CD14-positive monocyte (primary cell): ENCODE data around the gene UNG. TPM values are rescaled to one million over a fixed set of nuclear protein-coding genes. Genes with fewer than 3 reads are reported as not detected.

Source experiments
- DNase-seq, 3 donors: peaks; one replicate each; pipeline ENCODE4 v3.0.0-alpha.2; 2011 to 2022
- H2AFZ ChIP-seq: 2 replicates; pipeline ENCODE4 v1.6.0; 2012; ENCODE audit warnings: mild to moderate bottlenecking, low read depth, low read length, inconsistent platforms; ENCODE audit not compliant: insufficient read depth, poor library complexity, severe bottlenecking
- H3K27ac ChIP-seq, 2 donors: 1 replicate in 1 of 2; 2 replicates in 1 of 2; pipeline ENCODE4 v1.5.1; 2012 to 2013; ENCODE audit warnings: low read length in 2 of 2, control low read depth in 1 of 2, inconsistent platforms in 1 of 2, low read depth in 1 of 2, mild to moderate bottlenecking in 1 of 2
- H3K27me3 ChIP-seq, 2 donors: one replicate each; pipeline versions ENCODE4 v1.6.0 to v1.6.1; 2011 to 2013; ENCODE audit warnings: low read length in 2 of 2; ENCODE audit not compliant: control insufficient read depth in 2 of 2, insufficient read depth in 2 of 2
- H3K36me3 ChIP-seq, 2 donors: replicated peaks in 1 of 2; 1 replicate in 1 of 2; 2 replicates in 1 of 2; pipeline versions ENCODE4 v1.5.1 to v1.6.1; 2012 to 2013; ENCODE audit warnings: low read length in 2 of 2, control low read depth in 1 of 2, inconsistent platforms in 1 of 2, mild to moderate bottlenecking in 1 of 2; ENCODE audit not compliant: insufficient read depth in 2 of 2, control insufficient read depth in 1 of 2
- H3K4me1 ChIP-seq, 2 donors: 1 replicate in 1 of 2; 2 replicates in 1 of 2; pipeline versions ENCODE4 v1.5.1 to v1.6.1; 2012 to 2013; ENCODE audit warnings: low read length in 2 of 2, control low read depth in 1 of 2, inconsistent platforms in 1 of 2, mild to moderate bottlenecking in 1 of 2, moderate library complexity in 1 of 2; ENCODE audit not compliant: insufficient read depth in 2 of 2, control insufficient read depth in 1 of 2
- H3K4me2 ChIP-seq: replicated peaks from 2 replicates; pipeline ENCODE3; 2012; ENCODE audit warnings: low read length, moderate library complexity, mild to moderate bottlenecking; ENCODE audit not compliant: poor library complexity, severe bottlenecking; ENCODE audit errors: extremely low read depth
- H3K4me3 ChIP-seq, 3 experiments: fragments of 200-600 bp in 1 of 3; sonication (generic) in 1 of 3; replicated peaks in 1 of 3; 1 replicate in 2 of 3; 2 replicates in 1 of 3; pipeline ENCODE4 v1.5.1; 2011 to 2013; ENCODE audit warnings: low read length in 3 of 3, mild to moderate bottlenecking in 3 of 3, control low read depth in 2 of 3, low read depth in 2 of 3, inconsistent platforms in 1 of 3, moderate library complexity in 1 of 3
- H3K79me2 ChIP-seq: 2 replicates; pipeline ENCODE4 v1.6.0; 2012; ENCODE audit warnings: mild to moderate bottlenecking, control low read depth, inconsistent platforms, low read length, moderate library complexity; ENCODE audit not compliant: insufficient read depth
- H3K9ac ChIP-seq: 2 replicates; pipeline ENCODE4 v1.6.0; 2017; ENCODE audit warnings: low read length, mild to moderate bottlenecking; ENCODE audit not compliant: insufficient read depth, poor library complexity, severe bottlenecking
- H3K9me3 ChIP-seq, 2 donors: replicated peaks in 1 of 2; 1 replicate in 1 of 2; 2 replicates in 1 of 2; pipeline versions ENCODE4 v1.5.1 to v1.6.1; 2012 to 2013; ENCODE audit warnings: low read length in 2 of 2, control low read depth in 1 of 2; ENCODE audit not compliant: control insufficient read depth in 1 of 2, insufficient read depth in 1 of 2
- H4K20me1 ChIP-seq: 2 replicates; pipeline ENCODE4 v1.6.0; 2012; ENCODE audit warnings: mild to moderate bottlenecking, low read length, control low read depth, moderate library complexity; ENCODE audit not compliant: insufficient read depth
- H3K27ac Mint-ChIP-seq, 7 donors: one replicate each; pipeline ENCODE4 v1.8.0; 2020; ENCODE audit warnings: mild to moderate bottlenecking in 7 of 7, mixed read lengths in 7 of 7, moderate library complexity in 6 of 7, inconsistent platforms in 2 of 7
- H3K27me3 Mint-ChIP-seq, 3 donors: one replicate each; pipeline ENCODE4 v1.8.0; 2021 to 2022; ENCODE audit warnings: low read depth in 3 of 3, mild to moderate bottlenecking in 3 of 3, mixed read lengths in 3 of 3, moderate library complexity in 3 of 3, inconsistent platforms in 1 of 3
- H3K36me3 Mint-ChIP-seq, 2 donors: one replicate each; pipeline ENCODE4 v1.8.0; 2020; ENCODE audit warnings: mixed read lengths in 2 of 2, inconsistent platforms in 1 of 2, mild to moderate bottlenecking in 1 of 2
- H3K4me1 Mint-ChIP-seq: one replicate; pipeline ENCODE4 v1.8.0; 2020; ENCODE audit warnings: mild to moderate bottlenecking, mixed read lengths
- H3K4me3 Mint-ChIP-seq, 2 donors: one replicate each; pipeline ENCODE4 v1.8.0; 2020; ENCODE audit warnings: mild to moderate bottlenecking in 2 of 2, mixed read lengths in 2 of 2, moderate library complexity in 1 of 2
- H3K9me3 Mint-ChIP-seq, 7 donors: one replicate each; pipeline ENCODE4 v1.8.0; 2020 to 2022; ENCODE audit warnings: mixed read lengths in 7 of 7, mild to moderate bottlenecking in 6 of 7, moderate library complexity in 6 of 7, inconsistent platforms in 2 of 7
- CTCF ChIP-seq: fragments of 200-600 bp; IDR thresholded peaks from one replicate; pipeline ENCODE4 v1.8.0; 2022; ENCODE audit warnings: antibody characterized with exemption, mild to moderate bottlenecking
- WGBS: methylation state at CpG from one replicate; pipeline ENCODE4 v1.1.5; 2013; ENCODE audit warnings: missing lambda C conversion rate; ENCODE audit not compliant: insufficient coverage; 5-methylcytosine and 5-hydroxymethylcytosine counted together
- intact Hi-C, 2 donors: fragments of 100-400 bp; cut with micrococcal nuclease; formaldehyde crosslinking; loops; one replicate each; pipeline versions ENCODE4 v1.15.0 to v1.15.1; 2023
- polyA plus RNA-seq, 3 donors: library from polyadenylated mRNA; depleted of rRNA in 1 of 3; unstranded in 2 of 3; stranded (reverse) in 1 of 3; fragments of 300-500 nt in 2 of 3; fragments of >200 nt in 1 of 3; fragmentation: Illumina TruSeq in 2 of 3; gene quantifications; 1 replicate in 2 of 3; 2 replicates in 1 of 3; pipeline ENCODE4 v1.2.3, GENCODE V29; 2012 to 2021

UNG gene
- polyA plus RNA-seq, 3 donors = 1.1 to 2.1 (median 2.0) TPM

- H3K27me3 Mint-ChIP-seq = peaks cover 0 to 2% (median 0%) of the 10 kb centered on the region in 3 donors
- Histone ChIP-seq H3K27ac (no peak overlapping the region), H3K79me2 (peaks cover 6% of the 10 kb centered on the region), H2AFZ (no peak overlapping the region), H3K4me2 (no peak overlapping the region), H3K4me1 (peaks cover 15 to 22% of the 10 kb centered on the region in 2 donors), H4K20me1 (no peaks in the 10 kb centered on the region), H3K27me3 (no peaks in the 10 kb centered on the region), H3K36me3 (peaks cover 0 to 20% of the 10 kb centered on the region in 2 donors), H3K4me3 (no peak overlapping the region), H3K9me3 (no peaks in the 10 kb centered on the region), H3K9ac (no peak overlapping the region)
- H3K4me1 Mint-ChIP-seq = peaks cover 13% of the 10 kb centered on the region
- H3K27ac Mint-ChIP-seq = peak overlapping the region in 1 of 7 donors; percentile 52
- no peak overlapping the region for H3K4me3 Mint-ChIP-seq
- intact Hi-C loops = loop anchor here (2.0 to 10.0 kb wide), 8 partner anchors 47 to 585 kb away; partner anchors contain the start of genes FICD (in 2 of the 2), KCTD10 (in 1 of the 2), SSH1 (in 1 of the 2) and UBE3B (in 1 of the 2)
- 92% methylated on average over 6 of the region's 12 CpGs for WGBS
- peaks cover 0 to 2% (median 0%) of the 10 kb centered on the region in 7 donors for H3K9me3 Mint-ChIP-seq
- no peak for DNase-seq
- TF ChIP-seq CTCF = no peak
- peaks cover 7 to 11% of the 10 kb centered on the region in 2 donors for H3K36me3 Mint-ChIP-seq
These were observed 2.1 kb downstream of the UNG start for GRCh38 chr12:109099431-109100020.

- peaks cover 14 to 16% of the 10 kb centered on the region in 2 donors for H3K36me3 Mint-ChIP-seq
- H3K9me3 Mint-ChIP-seq = peaks cover 0 to 2% (median 0%) of the 10 kb centered on the region in 7 donors
- H3K27me3 Mint-ChIP-seq = peaks cover 0 to 2% (median 0%) of the 10 kb centered on the region in 3 donors
- H3K4me1 Mint-ChIP-seq = peaks cover 13% of the 10 kb centered on the region
- H4K20me1 ChIP-seq = no peaks in the 10 kb centered on the region
- no peak overlapping the region for H2AFZ ChIP-seq
- H3K4me2 ChIP-seq = no peak overlapping the region
- intact Hi-C loops = no loop called here
- peaks cover 15 to 22% of the 10 kb centered on the region in 2 donors for H3K4me1 ChIP-seq
- peaks cover 0 to 32% of the 10 kb centered on the region in 2 donors for H3K36me3 ChIP-seq
- H3K27ac Mint-ChIP-seq = no peak overlapping the region
- no peaks in the 10 kb centered on the region for H3K27me3 ChIP-seq
- H3K79me2 ChIP-seq = peaks cover 6% of the 10 kb centered on the region
- DNase-seq = no peak
- TF ChIP-seq CTCF = no peak
- no peak overlapping the region for H3K9ac ChIP-seq
- no peak overlapping the region for H3K4me3 Mint-ChIP-seq
- WGBS = no CpG with 5 or more reads among the region's 4 CpGs
- no peak overlapping the region for H3K4me3 ChIP-seq
- no peaks in the 10 kb centered on the region for H3K9me3 ChIP-seq
- H3K27ac ChIP-seq = no peak overlapping the region
These were observed 3.3 kb downstream of the UNG start for GRCh38 chr12:109100741-109101140.
